ENCODE data around the gene ZAP70.

DNA sequence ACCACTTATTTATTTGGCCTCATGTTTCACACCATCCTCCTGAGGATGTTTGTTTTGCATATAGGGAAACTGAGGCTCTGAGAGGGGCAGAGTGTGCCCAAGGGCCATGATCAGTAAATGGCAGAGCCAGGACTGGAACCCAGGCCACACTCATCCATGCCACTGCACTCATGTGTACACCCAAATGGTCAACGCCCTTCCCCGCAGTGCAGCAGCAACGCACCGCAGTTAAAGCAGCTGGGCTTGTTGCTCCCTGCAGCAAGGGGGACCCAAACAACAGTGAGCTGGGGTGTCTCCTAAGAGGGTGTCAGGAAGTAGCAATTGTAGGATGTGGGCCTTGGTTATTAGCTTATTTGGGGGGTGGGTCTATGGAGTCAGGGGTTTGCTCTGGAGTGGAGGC, 36.6 kb downstream of the ZAP70 start:
- TF ChIP-seq, protein P1, sequence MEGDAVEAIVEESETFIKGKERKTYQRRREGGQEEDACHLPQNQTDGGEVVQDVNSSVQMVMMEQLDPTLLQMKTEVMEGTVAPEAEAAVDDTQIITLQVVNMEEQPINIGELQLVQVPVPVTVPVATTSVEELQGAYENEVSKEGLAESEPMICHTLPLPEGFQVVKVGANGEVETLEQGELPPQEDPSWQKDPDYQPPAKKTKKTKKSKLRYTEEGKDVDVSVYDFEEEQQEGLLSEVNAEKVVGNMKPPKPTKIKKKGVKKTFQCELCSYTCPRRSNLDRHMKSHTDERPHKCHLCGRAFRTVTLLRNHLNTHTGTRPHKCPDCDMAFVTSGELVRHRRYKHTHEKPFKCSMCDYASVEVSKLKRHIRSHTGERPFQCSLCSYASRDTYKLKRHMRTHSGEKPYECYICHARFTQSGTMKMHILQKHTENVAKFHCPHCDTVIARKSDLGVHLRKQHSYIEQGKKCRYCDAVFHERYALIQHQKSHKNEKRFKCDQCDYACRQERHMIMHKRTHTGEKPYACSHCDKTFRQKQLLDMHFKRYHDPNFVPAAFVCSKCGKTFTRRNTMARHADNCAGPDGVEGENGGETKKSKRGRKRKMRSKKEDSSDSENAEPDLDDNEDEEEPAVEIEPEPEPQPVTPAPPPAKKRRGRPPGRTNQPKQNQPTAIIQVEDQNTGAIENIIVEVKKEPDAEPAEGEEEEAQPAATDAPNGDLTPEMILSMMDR (IDR thresholded peaks at IDR 0.05): no peak
- TF ChIP-seq POLR2A (IDR thresholded peaks at IDR 0.05) (no peak), EP300 (IDR thresholded peaks at IDR 0.05) (no peak)

Measured in tibial nerve (tissue), 4 donors.